IMR-90 (cell line): Measurements from ENCODE around the gene AUTS2. TPM values are rescaled to one million over a fixed set of nuclear protein-coding genes. Genes with fewer than 3 reads are reported as not detected.

ENCODE experiments used
- ATAC-seq: fragments of 200-7000 bp; cut with Tn5 transposase; 2 replicates; pipeline ENCODE4 v1.9.1; 2020; ENCODE audit warnings: low read depth, mild to moderate bottlenecking, moderate library complexity
- BruUV-seq: library from RNA; stranded (reverse); fragments of 400-500 nt; replicated peaks from 2 replicates; lab custom pipeline; 2021; lab: Mats Ljungman, UMichigan
- CTCF ChIA-PET: fragments of 300-600 bp; formaldehyde crosslinking; extraction: SDS; loops from one replicate; lab custom pipeline; 2021; ENCODE audit warnings: antibody characterized with exemption; lab: Yijun Ruan, JAX
- POLR2A ChIA-PET: fragments of 300-600 bp; sonication (Branson Sonifier 250); formaldehyde crosslinking; loops from one replicate; lab custom pipeline; 2022; ENCODE audit warnings: antibody characterized with exemption; ENCODE audit not compliant: unreplicated experiment; lab: Charles Lee
- DNase-seq: peaks from one replicate; pipeline ENCODE4 v3.0.0; 2013
- H2AFZ ChIP-seq: replicated peaks from 2 replicates; pipeline ENCODE3; 2013; ENCODE audit warnings: low read length, mild to moderate bottlenecking; ENCODE audit not compliant: poor library complexity
- H2AK5ac ChIP-seq: 2 replicates; pipeline ENCODE4 v1.6.1; 2013; ENCODE audit warnings: low read depth, low read length, inconsistent platforms
- H2AK9ac ChIP-seq: replicated peaks from 2 replicates; pipeline ENCODE3; 2013; ENCODE audit warnings: mild to moderate bottlenecking, low read depth, low read length, moderate library complexity; ENCODE audit not compliant: poor library complexity
- H2BK120ac ChIP-seq: 2 replicates; pipeline ENCODE4 v1.6.1; 2013; ENCODE audit warnings: low read depth, low read length, inconsistent platforms
- H2BK15ac ChIP-seq: 3 replicates; pipeline ENCODE4 v1.6.1; 2013; ENCODE audit warnings: low read depth, low read length, inconsistent platforms
- H2BK20ac ChIP-seq: 2 replicates; pipeline ENCODE4 v1.6.1; 2013; ENCODE audit warnings: low read depth, mild to moderate bottlenecking, inconsistent platforms, low read length, moderate library complexity
- H2BK5ac ChIP-seq: 2 replicates; pipeline ENCODE4 v1.6.1; 2013; ENCODE audit warnings: mild to moderate bottlenecking, low read depth, low read length, inconsistent platforms; ENCODE audit not compliant: poor library complexity, severe bottlenecking
- H3K14ac ChIP-seq: replicated peaks from 2 replicates; pipeline ENCODE4 v1.6.1; 2013; ENCODE audit warnings: low read depth, low read length, inconsistent platforms
- H3K18ac ChIP-seq: 2 replicates; pipeline ENCODE4 v1.6.1; 2013; ENCODE audit warnings: low read depth, low read length, control low read depth
- H3K23ac ChIP-seq: 2 replicates; pipeline ENCODE4 v1.6.1; 2013; ENCODE audit warnings: low read depth, low read length, inconsistent platforms
- H3K27ac ChIP-seq: 2 replicates; pipeline ENCODE4 v1.5.1; 2013; ENCODE audit warnings: mild to moderate bottlenecking, control low read depth, low read length; ENCODE audit not compliant: insufficient read depth
- H3K27me3 ChIP-seq: 2 replicates; pipeline ENCODE4 v1.6.1; 2013; ENCODE audit warnings: low read length; ENCODE audit not compliant: control insufficient read depth, insufficient read depth
- H3K36me3 ChIP-seq: 2 replicates; pipeline ENCODE4 v1.6.1; 2013; ENCODE audit warnings: low read length, mixed read lengths; ENCODE audit not compliant: control insufficient read depth, insufficient read depth
- H3K4ac ChIP-seq: 2 replicates; pipeline ENCODE4 v1.6.1; 2013; ENCODE audit warnings: low read depth, low read length, inconsistent platforms
- H3K4me1 ChIP-seq: 2 replicates; pipeline ENCODE4 v1.6.1; 2013; ENCODE audit warnings: low read length, mixed read lengths; ENCODE audit not compliant: control insufficient read depth, insufficient read depth
- H3K4me2 ChIP-seq: 2 replicates; pipeline ENCODE4 v1.6.1; 2013; ENCODE audit warnings: low read depth, mild to moderate bottlenecking, control low read depth, low read length, moderate library complexity
- H3K4me3 ChIP-seq: 2 replicates; pipeline ENCODE4 v1.5.1; 2013; ENCODE audit warnings: low read depth, mild to moderate bottlenecking, control low read depth, low read length, moderate library complexity; ENCODE audit not compliant: insufficient read depth
- H3K56ac ChIP-seq: 2 replicates; pipeline ENCODE4 v1.6.1; 2013; ENCODE audit warnings: low read length, inconsistent platforms; ENCODE audit not compliant: insufficient read depth; ENCODE audit errors: extremely low read depth
- H3K79me1 ChIP-seq, 2 experiments: 2 replicates each; pipeline ENCODE4 v1.6.1; 2013; ENCODE audit warnings: low read length in 2 of 2, inconsistent platforms in 1 of 2, low read depth in 1 of 2
- H3K9ac ChIP-seq: 2 replicates; pipeline ENCODE4 v1.6.1; 2013; ENCODE audit warnings: low read depth, low read length, control low read depth
- H3K9me1 ChIP-seq: 2 replicates; pipeline ENCODE4 v1.6.1; 2013; ENCODE audit warnings: low read length, inconsistent platforms; ENCODE audit not compliant: insufficient read depth
- H3K9me3 ChIP-seq: 2 replicates; pipeline ENCODE4 v1.6.1; 2013; ENCODE audit warnings: low read length; ENCODE audit not compliant: control insufficient read depth, insufficient read depth
- H4K20me1 ChIP-seq: 2 replicates; pipeline ENCODE4 v1.6.1; 2013; ENCODE audit warnings: low read length, inconsistent platforms; ENCODE audit not compliant: insufficient read depth
- H4K5ac ChIP-seq: 2 replicates; pipeline ENCODE4 v1.6.1; 2013; ENCODE audit warnings: mild to moderate bottlenecking, low read depth, low read length, control low read depth
- H4K8ac ChIP-seq, 2 experiments: 2 replicates each; pipeline ENCODE4 v1.6.1; 2013; ENCODE audit warnings: low read depth in 2 of 2, low read length in 2 of 2, control low read depth in 1 of 2, inconsistent platforms in 1 of 2
- H4K91ac ChIP-seq: 2 replicates; pipeline ENCODE4 v1.6.1; 2013; ENCODE audit warnings: low read depth, low read length, inconsistent platforms; ENCODE audit not compliant: insufficient read depth
- RFX5 ChIP-seq: IDR thresholded peaks from 2 replicates; pipeline ENCODE4 v1.8.0; 2012; ENCODE audit warnings: low read depth, mild to moderate bottlenecking, low read length, moderate library complexity
- WGBS, 2 experiments: methylation state at CpG; one replicate each; pipeline versions ENCODE4 v1.1.5 to v1.1.7; 2013; ENCODE audit warnings: missing lambda C conversion rate in 2 of 2; ENCODE audit not compliant: insufficient read length in 1 of 2; ENCODE audit errors: extremely low coverage in 2 of 2; 5-methylcytosine and 5-hydroxymethylcytosine counted together
- dilution Hi-C: fragments of 300-500 bp; cut with HindIII; formaldehyde crosslinking; loops from one replicate; pipeline ENCODE4 v1.14.3; 2018; ENCODE audit warnings: low sequenced_read_pairs; ENCODE audit not compliant: unreplicated experiment
- in situ Hi-C: fragments of 300-500 bp; cut with MboI; formaldehyde crosslinking; loops from 3 replicates; pipeline ENCODE4 v1.14.3; 2019; ENCODE audit warnings: low sequenced_read_pairs, inconsistent platforms, mixed read lengths
- intact Hi-C: fragments of 100-400 bp; cut with micrococcal nuclease; formaldehyde crosslinking; loops from 2 replicates; pipeline ENCODE4 v1.10.0; 2022
- polyA plus RNA-seq, 3 experiments: library from polyadenylated mRNA; depleted of rRNA; stranded (reverse); fragments of >200 nt; gene quantifications; 2 replicates each; pipeline ENCODE4 v1.2.3, GENCODE V29; 2012; ENCODE audit warnings: low replicate concordance in 1 of 3
- total RNA-seq: library from RNA; depleted of rRNA; stranded (reverse); fragments of >200 nt; gene quantifications from 2 replicates; pipeline ENCODE4 v1.2.3, GENCODE V29; 2012

AUTS2 gene
- total and polyA plus RNA-seq, 2 of the 4 experiments (the other 2 are of a cell fraction), result 0.90 to 3.0 TPM

- in situ Hi-C loops (no loop called here), intact Hi-C loops (no loop called here), dilution Hi-C loops (no loop called here)
- ChIA-PET CTCF (no interaction called here), POLR2A (no interaction called here)
- peaks cover 2% of the 10 kb centered on the region; the same call in 1 of the 2 replicates for H3K9me3 ChIP-seq
- ATAC-seq (no peak), DNase-seq (no peak)
- no peak overlapping the region for H2BK20ac ChIP-seq
- no peak overlapping the region for H3K27ac ChIP-seq
- WGBS, 2 experiments, result 50% methylated on average over 1 of the region's 8 CpGs; no CpG with 5 or more reads in 1 of the 2 experiments
- no peak overlapping the region for H2BK120ac ChIP-seq
- H2BK15ac ChIP-seq, result no peak overlapping the region
- H4K8ac ChIP-seq, result no peak overlapping the region
- H2BK5ac ChIP-seq, result no peak overlapping the region
- H3K36me3 ChIP-seq, result no peaks in the 10 kb centered on the region
- H4K5ac ChIP-seq, result no peak overlapping the region
- H3K23ac ChIP-seq, result no peak overlapping the region
- no peak overlapping the region for H3K56ac ChIP-seq
- H3K4me2 ChIP-seq, result no peak overlapping the region
- H3K4me3 ChIP-seq, result no peak overlapping the region
- no peak overlapping the region for H2AK9ac ChIP-seq
- no peak overlapping the region for H2AFZ ChIP-seq
- H3K9ac ChIP-seq, result no peak overlapping the region
- H3K79me1 ChIP-seq, result no peaks in the 10 kb centered on the region
- H3K9me1 ChIP-seq, result no peaks in the 10 kb centered on the region
- BruUV-seq, result no TSS peak
- H3K4ac ChIP-seq, result no peak overlapping the region
- TF ChIP-seq RFX5, result no peak
- H3K27me3 ChIP-seq, result no peaks in the 10 kb centered on the region
- no peak overlapping the region for H3K18ac ChIP-seq
- H3K14ac ChIP-seq, result no peak overlapping the region
- H4K20me1 ChIP-seq, result no peaks in the 10 kb centered on the region
- no peak overlapping the region for H4K91ac ChIP-seq
- H3K4me1 ChIP-seq, result no peaks in the 10 kb centered on the region
- H2AK5ac ChIP-seq, result no peak overlapping the region
These were observed 84.7 kb downstream of the AUTS2 start for GRCh38 chr7:69683002-69683401.
